ENCODE results near the gene PCDH9. TPM values are rescaled to one million over a fixed set of nuclear protein-coding genes. Genes with fewer than 3 reads are reported as not detected.

The PCDH9 gene
- total RNA-seq, 1 donor from 2014 or later: 14.7 TPM

DNA sequence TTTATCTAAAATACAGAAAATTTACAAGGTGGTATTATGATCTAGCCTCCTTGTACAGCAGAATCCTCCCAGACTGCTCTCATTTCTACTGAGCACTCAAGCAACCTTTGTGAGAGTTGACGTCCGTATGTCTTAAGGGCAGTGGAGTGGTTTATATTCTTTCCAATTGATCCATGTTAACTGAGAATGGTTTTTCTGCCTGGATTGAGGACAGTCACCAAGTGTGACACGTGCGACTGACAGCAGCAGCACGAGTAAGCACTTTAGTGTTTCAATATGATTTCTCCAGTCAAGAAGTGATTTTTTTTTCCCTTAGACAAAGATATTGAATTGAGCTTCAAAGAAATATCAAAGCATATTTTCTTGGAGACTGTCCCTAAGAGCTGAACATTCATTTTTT lies 901.7 kb downstream of the PCDH9 start:
- no peak overlapping the region for H3K4me3 ChIP-seq
- intact Hi-C loops (cut with micrococcal nuclease): no loop called here
- H3K4me1 ChIP-seq: no peaks in the 10 kb centered on the region
- no peaks in the 10 kb centered on the region for H3K9me3 ChIP-seq (replicated peaks)
- no peak for DNase-seq
- no peaks in the 10 kb centered on the region for H3K27me3 ChIP-seq (ENCODE audit: low read depth)
- H3K27ac ChIP-seq (replicated peaks): no peak overlapping the region
- TF ChIP-seq, protein P1, sequence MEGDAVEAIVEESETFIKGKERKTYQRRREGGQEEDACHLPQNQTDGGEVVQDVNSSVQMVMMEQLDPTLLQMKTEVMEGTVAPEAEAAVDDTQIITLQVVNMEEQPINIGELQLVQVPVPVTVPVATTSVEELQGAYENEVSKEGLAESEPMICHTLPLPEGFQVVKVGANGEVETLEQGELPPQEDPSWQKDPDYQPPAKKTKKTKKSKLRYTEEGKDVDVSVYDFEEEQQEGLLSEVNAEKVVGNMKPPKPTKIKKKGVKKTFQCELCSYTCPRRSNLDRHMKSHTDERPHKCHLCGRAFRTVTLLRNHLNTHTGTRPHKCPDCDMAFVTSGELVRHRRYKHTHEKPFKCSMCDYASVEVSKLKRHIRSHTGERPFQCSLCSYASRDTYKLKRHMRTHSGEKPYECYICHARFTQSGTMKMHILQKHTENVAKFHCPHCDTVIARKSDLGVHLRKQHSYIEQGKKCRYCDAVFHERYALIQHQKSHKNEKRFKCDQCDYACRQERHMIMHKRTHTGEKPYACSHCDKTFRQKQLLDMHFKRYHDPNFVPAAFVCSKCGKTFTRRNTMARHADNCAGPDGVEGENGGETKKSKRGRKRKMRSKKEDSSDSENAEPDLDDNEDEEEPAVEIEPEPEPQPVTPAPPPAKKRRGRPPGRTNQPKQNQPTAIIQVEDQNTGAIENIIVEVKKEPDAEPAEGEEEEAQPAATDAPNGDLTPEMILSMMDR (IDR thresholded peaks at IDR 0.05; ENCODE audit: borderline replicate concordance): no peak
- H3K36me3 ChIP-seq: no peaks in the 10 kb centered on the region

- no peak overlapping the region for H3K4me3 ChIP-seq
- H3K36me3 ChIP-seq: no peaks in the 10 kb centered on the region
- DNase-seq: no peak
- no peak overlapping the region for H3K27ac ChIP-seq (replicated peaks)
- no peaks in the 10 kb centered on the region for H3K9me3 ChIP-seq (replicated peaks)
- no peaks in the 10 kb centered on the region for H3K4me1 ChIP-seq
- intact Hi-C loops (cut with micrococcal nuclease): no loop called here
- TF ChIP-seq, protein P1 (IDR thresholded peaks at IDR 0.05; ENCODE audit: borderline replicate concordance): no peak
- no peaks in the 10 kb centered on the region for H3K27me3 ChIP-seq (ENCODE audit: low read depth)
Measured at GRCh38 chr13:66323745-66324347, 906.3 kb downstream of the PCDH9 start.

DNA sequence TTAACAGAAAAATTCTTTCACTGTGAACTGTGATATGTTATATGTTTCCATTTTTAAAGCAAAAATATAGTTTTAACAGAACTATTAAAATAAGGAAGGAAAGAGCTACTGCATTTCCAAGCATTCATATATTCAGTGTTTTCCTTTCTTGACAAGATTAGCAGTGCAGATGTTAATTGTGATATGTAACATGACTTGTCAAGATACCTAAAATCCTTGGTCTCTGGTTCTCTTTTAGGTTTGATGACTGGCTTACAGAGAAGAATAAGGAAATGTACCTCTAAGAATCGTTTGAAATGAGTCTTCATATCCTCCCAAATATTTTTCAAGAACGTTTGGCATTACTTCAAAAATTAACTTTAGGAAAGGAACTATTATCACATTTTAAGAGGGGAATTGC lies 907.2 kb downstream of the PCDH9 start:
- Histone ChIP-seq H3K4me3 (no peak overlapping the region), H3K27ac (replicated peaks) (no peak overlapping the region), H3K9me3 (replicated peaks) (no peaks in the 10 kb centered on the region), H3K4me1 (no peaks in the 10 kb centered on the region), H3K36me3 (no peaks in the 10 kb centered on the region), H3K27me3 (ENCODE audit: low read depth) (no peaks in the 10 kb centered on the region)
- intact Hi-C loops (cut with micrococcal nuclease): no loop called here
- DNase-seq: no peak
- TF ChIP-seq, protein P1 (IDR thresholded peaks at IDR 0.05; ENCODE audit: borderline replicate concordance): no peak

DNA sequence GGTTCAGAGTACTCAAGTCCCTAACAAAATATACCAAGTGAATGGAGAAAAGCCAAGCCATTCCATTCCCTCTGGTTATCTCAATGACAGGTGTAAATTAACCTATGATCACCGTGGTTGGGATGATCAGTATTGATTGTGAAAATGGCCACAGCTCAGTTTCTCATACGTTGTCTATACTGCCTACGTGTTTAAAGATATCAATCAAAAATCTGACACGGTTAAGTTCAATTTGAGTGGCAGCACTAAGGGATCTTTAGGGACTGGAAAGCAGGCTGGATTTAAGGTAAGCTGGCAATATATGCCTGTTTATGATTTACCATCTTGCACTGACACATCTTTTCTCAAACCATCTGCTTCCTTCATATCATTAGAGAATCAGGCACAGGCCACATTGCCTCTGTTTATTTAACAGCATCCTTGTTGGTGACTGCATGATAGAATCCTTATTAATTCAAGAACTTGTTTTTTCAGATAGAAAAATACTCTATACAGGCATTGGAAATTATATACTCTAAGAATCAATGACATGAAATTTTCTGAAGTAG lies 907.9 kb downstream of the PCDH9 start:
- H3K27ac ChIP-seq (replicated peaks): no peak overlapping the region
- no peak for DNase-seq
- TF ChIP-seq, protein P1 (IDR thresholded peaks at IDR 0.05; ENCODE audit: borderline replicate concordance): no peak
- H3K27me3 ChIP-seq (ENCODE audit: low read depth): no peaks in the 10 kb centered on the region
- no peaks in the 10 kb centered on the region for H3K36me3 ChIP-seq
- no peak overlapping the region for H3K4me3 ChIP-seq
- no peaks in the 10 kb centered on the region for H3K4me1 ChIP-seq
- intact Hi-C loops (cut with micrococcal nuclease): no loop called here
- H3K9me3 ChIP-seq (replicated peaks): no peaks in the 10 kb centered on the region

GRCh38 chr13:66314911-66315310 lies 915.2 kb downstream of the PCDH9 start:
- Histone ChIP-seq H3K36me3 (no peaks in the 10 kb centered on the region), H3K27ac (replicated peaks) (no peak overlapping the region), H3K9me3 (replicated peaks) (no peaks in the 10 kb centered on the region), H3K4me3 (no peak overlapping the region), H3K4me1 (no peaks in the 10 kb centered on the region), H3K27me3 (ENCODE audit: low read depth) (no peaks in the 10 kb centered on the region)
- TF ChIP-seq, protein P1 (IDR thresholded peaks at IDR 0.05; ENCODE audit: borderline replicate concordance): no peak
- intact Hi-C loops (cut with micrococcal nuclease): no loop called here
- no peak for DNase-seq
